Panc1 (cell line): ENCODE results near the gene THADA.

Source experiments
- CTCF ChIP-seq: fragments of 450-650 bp; IDR thresholded peaks from 2 replicates; pipeline ENCODE4 v1.5.1; 2017; ENCODE audit warnings: mild to moderate bottlenecking
- POLR2AphosphoS5 ChIP-seq: IDR thresholded peaks from 2 replicates; pipeline ENCODE4 v1.6.1; 2012; ENCODE audit warnings: mild to moderate bottlenecking, low read depth, low read length, moderate library complexity
- SIN3A ChIP-seq: IDR thresholded peaks from 2 replicates; pipeline ENCODE4 v1.6.1; 2012; ENCODE audit warnings: low read depth, mild to moderate bottlenecking, low read length, moderate library complexity, borderline replicate concordance; ENCODE audit not compliant: insufficient read depth
- TCF7L2 ChIP-seq: IDR thresholded peaks from 2 replicates; pipeline ENCODE4 v1.6.1; 2011; ENCODE audit warnings: mild to moderate bottlenecking, low read depth, low read length, inconsistent platforms
- TF ChIP-seq, protein P1 (sequence below), 2 experiments: IDR thresholded peaks; 2 replicates each; pipeline ENCODE4 v1.6.1; 2011 to 2012; ENCODE audit warnings: low read depth in 2 of 2, control low read depth in 1 of 2, low read length in 1 of 2, mild to moderate bottlenecking in 1 of 2, moderate library complexity in 1 of 2; ENCODE audit not compliant: insufficient read depth in 1 of 2

DNA sequence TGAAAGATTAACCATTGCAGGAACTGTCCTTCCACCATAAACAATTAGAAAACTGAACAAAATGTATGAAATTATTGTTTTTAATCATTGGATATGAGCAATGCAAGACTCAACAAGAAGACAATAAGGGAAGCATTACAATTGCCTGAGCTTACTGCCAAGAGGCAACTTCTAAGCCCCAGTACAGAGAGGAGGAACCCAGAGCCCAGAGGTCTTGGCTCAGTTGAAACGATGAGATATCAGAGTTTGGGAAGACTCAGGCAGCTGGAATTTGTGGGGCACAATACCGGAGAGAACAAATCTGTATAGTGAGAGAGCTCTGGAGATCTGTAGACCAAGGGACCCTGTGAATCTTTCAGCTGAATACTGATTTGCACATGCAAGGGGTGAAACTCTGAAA lies 288.8 kb downstream of the THADA start:
- TF ChIP-seq, protein P1, sequence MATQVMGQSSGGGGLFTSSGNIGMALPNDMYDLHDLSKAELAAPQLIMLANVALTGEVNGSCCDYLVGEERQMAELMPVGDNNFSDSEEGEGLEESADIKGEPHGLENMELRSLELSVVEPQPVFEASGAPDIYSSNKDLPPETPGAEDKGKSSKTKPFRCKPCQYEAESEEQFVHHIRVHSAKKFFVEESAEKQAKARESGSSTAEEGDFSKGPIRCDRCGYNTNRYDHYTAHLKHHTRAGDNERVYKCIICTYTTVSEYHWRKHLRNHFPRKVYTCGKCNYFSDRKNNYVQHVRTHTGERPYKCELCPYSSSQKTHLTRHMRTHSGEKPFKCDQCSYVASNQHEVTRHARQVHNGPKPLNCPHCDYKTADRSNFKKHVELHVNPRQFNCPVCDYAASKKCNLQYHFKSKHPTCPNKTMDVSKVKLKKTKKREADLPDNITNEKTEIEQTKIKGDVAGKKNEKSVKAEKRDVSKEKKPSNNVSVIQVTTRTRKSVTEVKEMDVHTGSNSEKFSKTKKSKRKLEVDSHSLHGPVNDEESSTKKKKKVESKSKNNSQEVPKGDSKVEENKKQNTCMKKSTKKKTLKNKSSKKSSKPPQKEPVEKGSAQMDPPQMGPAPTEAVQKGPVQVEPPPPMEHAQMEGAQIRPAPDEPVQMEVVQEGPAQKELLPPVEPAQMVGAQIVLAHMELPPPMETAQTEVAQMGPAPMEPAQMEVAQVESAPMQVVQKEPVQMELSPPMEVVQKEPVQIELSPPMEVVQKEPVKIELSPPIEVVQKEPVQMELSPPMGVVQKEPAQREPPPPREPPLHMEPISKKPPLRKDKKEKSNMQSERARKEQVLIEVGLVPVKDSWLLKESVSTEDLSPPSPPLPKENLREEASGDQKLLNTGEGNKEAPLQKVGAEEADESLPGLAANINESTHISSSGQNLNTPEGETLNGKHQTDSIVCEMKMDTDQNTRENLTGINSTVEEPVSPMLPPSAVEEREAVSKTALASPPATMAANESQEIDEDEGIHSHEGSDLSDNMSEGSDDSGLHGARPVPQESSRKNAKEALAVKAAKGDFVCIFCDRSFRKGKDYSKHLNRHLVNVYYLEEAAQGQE (IDR thresholded peaks at IDR 0.05; ENCODE audit: insufficient read depth in 1 of 2, low read depth in 2 of 2, low read length in 1 of 2), result no peak
- TF ChIP-seq CTCF (no peak), SIN3A (no peak), POLR2AphosphoS5 (no peak), TCF7L2 (no peak)
